GM19193 (cell line): Measurements from ENCODE around the gene MIS12.

Source experiments
- POLR2A ChIP-seq: IDR thresholded peaks from 4 replicates; pipeline ENCODE4 v1.6.1; 2011; ENCODE audit not compliant: insufficient read depth, insufficient read length; ENCODE audit errors: extremely low read depth

MIS12 gene

DNA sequence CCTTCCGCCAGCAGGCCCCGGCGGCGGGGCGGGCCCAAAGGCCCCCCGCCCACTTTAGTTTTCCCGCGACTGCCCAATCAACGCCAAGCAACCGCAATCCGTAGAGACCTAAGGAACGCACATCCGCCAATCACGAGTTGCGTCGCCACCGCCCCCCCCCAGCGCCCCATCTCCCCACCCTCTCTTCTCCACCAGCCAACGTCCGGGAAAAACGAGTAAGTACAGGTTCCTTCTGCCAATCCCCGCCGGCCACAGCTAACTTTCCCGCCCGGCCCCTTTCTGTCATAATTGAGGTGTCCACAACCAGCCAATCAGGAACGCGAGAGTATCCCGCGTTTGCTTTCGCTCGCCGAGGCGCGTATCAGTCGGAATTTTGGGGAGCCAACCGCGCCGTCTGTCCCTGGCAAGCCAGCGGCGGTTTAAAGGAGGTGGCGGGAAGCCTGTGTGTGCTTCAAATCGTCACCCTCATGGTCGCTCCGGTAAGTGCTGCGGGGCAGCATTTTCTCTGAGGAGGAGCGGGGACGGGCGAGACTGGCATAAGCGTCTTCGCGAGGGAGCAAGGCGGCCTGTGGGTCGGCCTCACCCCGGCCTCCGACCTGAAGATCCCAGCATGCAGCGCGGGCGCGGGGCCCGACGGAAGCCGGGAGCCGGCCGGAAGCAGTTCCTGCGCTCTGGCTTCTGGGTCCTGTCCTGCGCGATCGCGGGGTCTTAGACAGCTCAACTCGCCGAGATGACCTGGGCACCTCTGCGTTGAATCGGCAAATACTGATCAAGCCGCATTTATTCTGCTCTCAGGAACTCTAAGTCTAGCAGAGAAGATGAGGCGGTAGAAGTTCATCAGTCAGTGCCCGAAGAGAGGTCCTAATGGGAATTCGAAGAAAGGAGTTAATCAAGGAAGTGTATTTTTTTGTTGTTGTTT lies at the start of gene MIS12:
Gene MIS12 (plus strand): TSS at position 361 of the 919 bp plus-strand sequence. CDS start 2,297 bp downstream, outside the sequence.
- peak; percentile 86 for TF ChIP-seq POLR2A

DNA sequence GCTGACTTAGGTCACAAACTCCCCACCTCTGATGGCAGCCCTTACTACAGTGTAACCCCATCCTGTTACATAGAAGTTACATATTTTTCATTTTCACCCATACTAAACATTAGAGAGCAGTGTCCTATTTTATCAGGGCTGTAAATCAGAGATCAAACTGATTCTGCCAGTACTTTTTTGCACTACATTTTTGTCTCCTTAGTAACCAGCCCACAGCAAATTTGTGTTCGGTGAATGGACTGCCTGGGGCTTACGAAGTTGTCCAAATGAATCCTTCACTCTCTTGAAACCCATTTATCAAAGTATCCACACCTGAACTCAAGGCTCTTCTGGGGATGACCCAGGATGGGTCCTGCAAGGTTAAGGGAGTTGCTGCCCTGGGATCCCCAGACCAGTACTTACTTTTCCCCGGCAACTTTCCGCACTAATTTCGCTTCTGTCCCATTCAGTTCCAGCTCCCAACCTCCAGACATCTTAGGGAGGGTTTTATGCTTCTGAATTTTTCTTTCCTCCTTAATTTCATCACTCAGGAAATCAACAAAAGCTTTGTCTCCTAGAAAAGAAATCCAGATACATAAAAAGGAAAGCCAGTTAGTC lies 48.5 kb upstream of the MIS12 start:
- no peak for TF ChIP-seq POLR2A

GRCh38 chr17:5438716-5439445 lies 47.5 kb upstream of the MIS12 start, which contains the start of gene C1QBP:
TSS of gene C1QBP (minus strand) at chr17:5439155. CDS start at chr17:5439073, 82 bp downstream.
- peak; percentile 88 for TF ChIP-seq POLR2A

DNA sequence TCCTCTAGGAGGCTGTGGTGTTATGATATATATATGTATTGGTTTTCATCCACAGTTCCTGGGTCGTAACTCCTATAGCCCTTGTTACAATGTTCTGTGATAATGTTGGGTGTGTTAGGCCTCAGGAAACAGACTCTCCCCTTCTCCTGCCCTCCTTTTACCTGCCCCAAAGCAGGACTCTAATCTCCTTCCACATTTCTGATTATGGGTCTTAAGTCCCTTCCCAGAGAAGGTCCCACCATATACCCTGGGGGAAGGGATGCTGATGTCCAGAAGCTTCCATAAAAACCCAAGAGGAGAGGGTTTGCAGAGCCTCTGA lies 47.0 kb upstream of the MIS12 start:
- TF ChIP-seq POLR2A: no peak

GRCh38 chr17:5443728-5444127 lies 42.6 kb upstream of the MIS12 start:
- TF ChIP-seq POLR2A: no peak

- no peak for TF ChIP-seq POLR2A
These were observed 42.2 kb upstream of the MIS12 start for GRCh38 chr17:5444209-5444608.

GRCh38 chr17:5446786-5447185 lies 39.6 kb upstream of the MIS12 start:
- no peak for TF ChIP-seq POLR2A

- no peak for TF ChIP-seq POLR2A
These were observed 21.5 kb upstream of the MIS12 start for GRCh38 chr17:5464717-5465507.

DNA sequence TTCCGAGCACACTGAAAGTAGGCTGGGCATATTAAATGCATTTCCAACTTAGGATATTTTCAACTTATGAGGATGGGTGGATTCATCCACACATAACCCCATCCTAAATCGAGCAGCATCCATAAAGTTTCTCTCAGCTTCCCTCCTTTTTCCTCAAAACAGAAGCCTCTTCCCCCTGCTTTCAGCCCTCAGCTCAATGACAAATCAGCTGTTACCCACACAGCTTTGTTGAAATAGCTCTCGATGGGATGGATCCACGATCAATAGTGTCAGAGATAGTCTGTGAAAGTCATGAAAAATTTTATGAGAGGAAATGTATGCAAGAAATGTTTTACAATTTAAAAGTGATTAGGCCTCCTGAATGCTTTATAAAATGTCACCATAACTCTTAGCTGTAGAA lies 20.1 kb upstream of the MIS12 start:
- TF ChIP-seq POLR2A: no peak

DNA sequence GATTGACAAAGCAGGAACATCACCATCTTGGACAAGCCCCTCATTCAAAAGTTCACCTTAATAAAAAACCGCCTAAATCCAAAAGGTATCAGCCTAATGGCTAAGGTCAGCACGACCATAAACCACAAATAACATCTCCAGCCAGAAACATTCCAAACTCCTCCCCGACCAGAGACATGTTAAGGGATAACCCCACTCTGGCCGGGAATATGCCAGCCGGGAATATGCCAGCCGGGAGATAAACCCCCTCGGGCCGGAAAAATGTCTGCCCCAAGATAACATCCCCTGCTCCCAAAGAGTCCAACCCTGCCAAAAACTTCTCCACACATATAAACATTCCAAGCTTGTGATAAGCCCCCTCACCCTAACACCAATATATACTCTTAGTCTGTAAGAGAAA lies 18.9 kb upstream of the MIS12 start:
- no peak for TF ChIP-seq POLR2A

DNA sequence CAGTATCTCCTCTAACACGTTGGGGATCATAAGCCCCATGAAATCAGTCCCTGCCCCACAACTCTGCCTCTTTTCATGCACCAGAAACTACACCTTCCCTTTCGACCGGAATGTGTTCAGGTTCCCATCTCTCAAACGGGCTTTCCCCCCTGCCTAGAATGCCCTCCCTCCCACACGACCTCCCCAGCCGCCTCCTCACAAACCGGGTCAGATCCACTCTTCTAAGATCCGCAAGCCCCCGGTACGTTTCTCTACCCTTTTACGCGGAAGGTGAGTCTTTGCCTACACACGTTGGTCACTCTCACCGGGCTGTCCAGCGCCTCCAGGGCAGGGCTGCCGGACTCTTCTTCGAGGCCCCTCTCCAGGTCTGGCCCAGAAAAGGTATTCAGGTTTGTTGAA lies 18.3 kb upstream of the MIS12 start:
- no peak for TF ChIP-seq POLR2A

DNA sequence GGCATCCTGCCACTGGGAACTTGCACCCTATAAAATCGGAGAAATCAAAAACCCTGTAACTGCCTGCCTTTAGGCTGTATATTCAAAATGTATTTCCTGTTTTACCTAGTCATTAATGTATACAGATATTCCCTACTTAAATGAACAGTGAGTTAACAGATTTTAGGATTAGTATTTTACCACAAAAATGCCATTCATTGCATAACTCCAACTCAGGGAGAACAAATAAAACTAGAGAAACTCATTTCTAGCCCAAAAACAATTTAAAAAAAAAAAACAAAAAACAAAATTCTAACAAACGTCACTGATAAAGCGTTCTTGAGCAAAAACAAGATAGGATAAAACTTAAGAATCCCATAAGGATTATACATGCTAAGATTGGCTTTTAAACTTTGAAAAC lies 13.9 kb upstream of the MIS12 start:
- TF ChIP-seq POLR2A: no peak

GRCh38 chr17:5473906-5474305 lies 12.5 kb upstream of the MIS12 start:
- no peak for TF ChIP-seq POLR2A

- TF ChIP-seq POLR2A: no peak
These were observed 7.4 kb upstream of the MIS12 start for GRCh38 chr17:5478992-5479391.

DNA sequence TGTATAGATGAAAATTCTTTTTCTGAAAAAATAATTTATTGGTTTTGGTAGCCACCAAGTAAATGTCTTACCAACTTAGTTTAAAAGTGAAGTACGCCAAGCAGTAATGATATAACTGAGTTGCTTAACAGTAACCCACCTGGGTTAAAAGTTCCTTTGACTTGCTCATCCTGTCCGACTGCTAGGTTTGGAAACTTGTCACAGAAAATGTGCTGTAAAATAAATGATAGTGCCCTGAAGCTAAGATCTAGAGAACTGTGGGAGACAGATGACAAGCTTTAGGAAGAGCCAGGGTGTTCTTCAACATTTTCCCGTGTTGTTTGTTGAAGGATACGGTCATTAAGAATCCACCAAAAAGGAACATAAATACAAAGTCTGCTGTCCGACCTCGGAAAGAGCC lies 5.4 kb upstream of the MIS12 start:
- TF ChIP-seq POLR2A: no peak
